ENCODE results near the gene CTNS. TPM values are rescaled to one million over a fixed set of nuclear protein-coding genes. Genes with fewer than 3 reads are reported as not detected.

Gene CTNS
- total and polyA plus RNA-seq, 5 donors from 2014 or later: 10.0 to 11.5 (median 10.3) TPM

GRCh38 chr17:3672571-3672970, 36.0 kb downstream of the CTNS start:
- no peaks in the 10 kb centered on the region for H3K36me3 Mint-ChIP-seq
- no peak overlapping the region for H3K27ac ChIP-seq (ENCODE audit: insufficient read depth, low read length, poor library complexity, severe bottlenecking)
- no peaks in the 10 kb centered on the region for H3K9me3 Mint-ChIP-seq
- no peaks in the 10 kb centered on the region for H3K27me3 Mint-ChIP-seq
- peaks cover 5 to 35% (median 20%) of the 10 kb centered on the region in 4 donors for H3K4me1 Mint-ChIP-seq
- H3K27ac Mint-ChIP-seq: no peak overlapping the region
- no peaks in the 10 kb centered on the region for H3K9me3 ChIP-seq (ENCODE audit: control insufficient read depth in 2 of 2, low read length in 2 of 2)
- peak overlapping the region in 2 of 4 donors; percentile 57 to 63 for H3K4me3 Mint-ChIP-seq
- no peak overlapping the region for H3K4me3 ChIP-seq (ENCODE audit: low read depth, low read length)
- peaks cover 17% of the 10 kb centered on the region for H3K4me1 ChIP-seq (ENCODE audit: control insufficient read depth, insufficient read depth, low read length, poor library complexity, severe bottlenecking)
- H3K36me3 ChIP-seq (ENCODE audit: control insufficient read depth, insufficient read depth, low read length): no peaks in the 10 kb centered on the region
- H3K27me3 ChIP-seq (ENCODE audit: control insufficient read depth, insufficient read depth, low read length): no peaks in the 10 kb centered on the region
- no peak for DNase-seq
- ATAC-seq (ENCODE audit: low read depth in 2 of 2): no peak

GRCh38 chr17:3675886-3676285, 39.3 kb downstream of the CTNS start:
- DNase-seq (no peak), ATAC-seq (ENCODE audit: low read depth in 2 of 2) (no peak)
- Mint-ChIP-seq H3K4me3 (no peak overlapping the region), H3K27ac (no peak overlapping the region), H3K27me3 (no peaks in the 10 kb centered on the region), H3K9me3 (no peaks in the 10 kb centered on the region), H3K36me3 (no peaks in the 10 kb centered on the region), H3K4me1 (peaks cover 0 to 21% (median 9%) of the 10 kb centered on the region in 4 donors)
- Histone ChIP-seq H3K4me3 (ENCODE audit: low read depth, low read length) (no peak overlapping the region), H3K9me3 (ENCODE audit: control insufficient read depth in 2 of 2, low read length in 2 of 2) (no peaks in the 10 kb centered on the region), H3K36me3 (ENCODE audit: control insufficient read depth, insufficient read depth, low read length) (peaks cover 4% of the 10 kb centered on the region), H3K27me3 (ENCODE audit: control insufficient read depth, insufficient read depth, low read length) (no peaks in the 10 kb centered on the region), H3K4me1 (ENCODE audit: control insufficient read depth, insufficient read depth, low read length, poor library complexity, severe bottlenecking) (no peaks in the 10 kb centered on the region), H3K27ac (ENCODE audit: insufficient read depth, low read length, poor library complexity, severe bottlenecking) (no peak overlapping the region)

DNA sequence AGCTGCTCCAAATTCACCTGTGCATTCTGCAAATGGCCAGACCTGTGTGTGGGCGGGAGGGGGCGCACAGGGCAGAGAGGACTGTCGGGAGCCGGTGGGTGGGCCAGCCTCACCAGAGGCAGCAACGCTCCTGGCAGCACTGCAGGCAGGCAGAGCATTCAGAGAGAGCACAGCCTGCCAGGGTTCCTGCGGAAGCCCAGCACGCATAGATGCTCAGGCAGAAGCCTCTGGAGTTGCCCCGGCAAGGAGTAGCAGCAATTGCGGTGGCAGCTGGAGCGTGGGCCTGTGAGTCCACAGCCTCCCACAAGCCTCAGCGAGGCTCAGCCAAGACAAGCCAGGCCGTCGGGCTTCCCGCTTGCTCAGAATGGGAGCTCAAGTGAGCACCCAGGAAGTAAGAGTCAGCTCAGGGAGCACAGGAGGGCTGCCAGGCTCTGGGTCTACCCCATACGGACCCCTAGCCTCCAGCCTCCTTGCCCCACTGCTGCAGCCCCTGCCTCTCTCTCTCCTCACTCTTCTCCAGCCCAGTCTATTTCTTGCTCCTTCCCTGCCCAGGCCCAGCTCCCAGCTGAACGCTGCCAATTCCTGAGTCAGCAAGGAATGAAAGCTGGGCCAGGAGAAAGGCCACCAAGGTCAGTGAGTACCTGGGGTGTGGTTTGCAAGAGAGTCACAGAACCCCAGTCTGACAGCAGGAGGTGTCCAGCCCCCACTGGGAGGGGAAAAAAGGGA, 41.7 kb downstream of the CTNS start:
- H3K27ac Mint-ChIP-seq: peak overlapping the region in 1 of 3 donors; percentile 38
- no peak overlapping the region for H3K27ac ChIP-seq (ENCODE audit: insufficient read depth, low read length, poor library complexity, severe bottlenecking)
- H3K4me3 ChIP-seq (ENCODE audit: low read depth, low read length): no peak overlapping the region
- no peak overlapping the region for H3K4me3 Mint-ChIP-seq
- no peaks in the 10 kb centered on the region for H3K4me1 ChIP-seq (ENCODE audit: control insufficient read depth, insufficient read depth, low read length, poor library complexity, severe bottlenecking)
- DNase-seq (no peak), ATAC-seq (ENCODE audit: low read depth in 2 of 2) (no peak)
- H3K36me3 Mint-ChIP-seq: no peaks in the 10 kb centered on the region
- no peaks in the 10 kb centered on the region for H3K9me3 Mint-ChIP-seq
- H3K4me1 Mint-ChIP-seq: peaks cover 0 to 21% (median 2%) of the 10 kb centered on the region in 4 donors
- H3K36me3 ChIP-seq (ENCODE audit: control insufficient read depth, insufficient read depth, low read length): peaks cover 4% of the 10 kb centered on the region
- H3K27me3 Mint-ChIP-seq: no peaks in the 10 kb centered on the region
- H3K9me3 ChIP-seq (ENCODE audit: control insufficient read depth in 2 of 2, low read length in 2 of 2): no peaks in the 10 kb centered on the region
- no peaks in the 10 kb centered on the region for H3K27me3 ChIP-seq (ENCODE audit: control insufficient read depth, insufficient read depth, low read length)

GRCh38 chr17:3678821-3679530, 42.4 kb downstream of the CTNS start:
- no peaks in the 10 kb centered on the region for H3K36me3 Mint-ChIP-seq
- no peaks in the 10 kb centered on the region for H3K9me3 ChIP-seq (ENCODE audit: control insufficient read depth in 2 of 2, low read length in 2 of 2)
- no peak overlapping the region for H3K4me3 ChIP-seq (ENCODE audit: low read depth, low read length)
- no peak overlapping the region for H3K27ac Mint-ChIP-seq
- H3K4me1 ChIP-seq (ENCODE audit: control insufficient read depth, insufficient read depth, low read length, poor library complexity, severe bottlenecking): no peaks in the 10 kb centered on the region
- H3K4me3 Mint-ChIP-seq: no peak overlapping the region
- peaks cover 0 to 22% (median 2%) of the 10 kb centered on the region in 4 donors for H3K4me1 Mint-ChIP-seq
- no peak overlapping the region for H3K27ac ChIP-seq (ENCODE audit: insufficient read depth, low read length, poor library complexity, severe bottlenecking)
- H3K27me3 Mint-ChIP-seq: no peaks in the 10 kb centered on the region
- DNase-seq (no peak), ATAC-seq (ENCODE audit: low read depth in 2 of 2) (no peak)
- no peaks in the 10 kb centered on the region for H3K9me3 Mint-ChIP-seq
- H3K27me3 ChIP-seq (ENCODE audit: control insufficient read depth, insufficient read depth, low read length): no peaks in the 10 kb centered on the region
- H3K36me3 ChIP-seq (ENCODE audit: control insufficient read depth, insufficient read depth, low read length): peaks cover 4% of the 10 kb centered on the region

DNA sequence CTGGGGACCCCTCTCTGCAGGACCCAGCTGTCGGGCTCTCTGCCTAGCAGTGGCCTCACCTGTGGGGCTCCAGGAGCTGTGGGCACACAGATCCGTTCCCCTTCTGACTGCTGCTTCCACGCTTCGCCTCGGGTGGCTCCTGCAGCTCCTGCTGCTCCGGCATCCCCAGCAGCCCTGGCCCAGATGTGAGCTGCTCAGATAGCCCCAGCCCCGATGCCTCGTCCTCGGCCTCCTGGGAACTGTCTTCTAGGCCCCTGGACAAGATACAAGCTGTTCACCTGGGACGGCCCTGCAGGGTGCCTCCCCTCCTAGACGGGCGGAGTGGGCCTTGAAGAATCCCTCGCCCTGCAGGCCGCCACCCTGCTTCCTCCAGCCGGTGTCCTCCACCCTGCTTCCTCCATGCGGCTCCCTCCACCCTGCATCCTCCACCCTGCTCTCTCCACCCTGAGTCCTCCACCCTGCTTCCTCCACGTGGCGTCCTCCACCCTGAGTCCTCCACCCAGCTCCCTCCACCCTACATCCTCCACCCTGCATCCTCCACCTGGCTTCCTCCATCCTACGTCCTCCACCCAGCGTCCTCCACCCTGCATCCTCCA, 43.1 kb downstream of the CTNS start:
- H3K4me1 ChIP-seq (ENCODE audit: control insufficient read depth, insufficient read depth, low read length, poor library complexity, severe bottlenecking): no peaks in the 10 kb centered on the region
- ATAC-seq (ENCODE audit: low read depth in 2 of 2): no peak
- no peak overlapping the region for H3K4me3 Mint-ChIP-seq
- DNase-seq: peak in 1 of 3 donors; percentile 39
- H3K9me3 Mint-ChIP-seq: no peaks in the 10 kb centered on the region
- H3K36me3 Mint-ChIP-seq: no peaks in the 10 kb centered on the region
- H3K27me3 ChIP-seq (ENCODE audit: control insufficient read depth, insufficient read depth, low read length): no peaks in the 10 kb centered on the region
- no peak overlapping the region for H3K27ac ChIP-seq (ENCODE audit: insufficient read depth, low read length, poor library complexity, severe bottlenecking)
- peak overlapping the region in 1 of 3 donors; percentile 51 for H3K27ac Mint-ChIP-seq
- H3K36me3 ChIP-seq (ENCODE audit: control insufficient read depth, insufficient read depth, low read length): peaks cover 4% of the 10 kb centered on the region
- no peaks in the 10 kb centered on the region for H3K9me3 ChIP-seq (ENCODE audit: control insufficient read depth in 2 of 2, low read length in 2 of 2)
- no peaks in the 10 kb centered on the region for H3K27me3 Mint-ChIP-seq
- H3K4me3 ChIP-seq (ENCODE audit: low read depth, low read length): no peak overlapping the region
- H3K4me1 Mint-ChIP-seq: peaks cover 0 to 22% (median 1%) of the 10 kb centered on the region in 4 donors

- Histone ChIP-seq H3K4me3 (ENCODE audit: low read depth, low read length) (no peak overlapping the region), H3K36me3 (ENCODE audit: control insufficient read depth, insufficient read depth, low read length) (peaks cover 4% of the 10 kb centered on the region), H3K27me3 (ENCODE audit: control insufficient read depth, insufficient read depth, low read length) (no peaks in the 10 kb centered on the region), H3K27ac (ENCODE audit: insufficient read depth, low read length, poor library complexity, severe bottlenecking) (no peak overlapping the region), H3K9me3 (ENCODE audit: control insufficient read depth in 2 of 2, low read length in 2 of 2) (no peaks in the 10 kb centered on the region), H3K4me1 (ENCODE audit: control insufficient read depth, insufficient read depth, low read length, poor library complexity, severe bottlenecking) (no peaks in the 10 kb centered on the region)
- Mint-ChIP-seq H3K36me3 (no peaks in the 10 kb centered on the region), H3K9me3 (no peaks in the 10 kb centered on the region), H3K27me3 (no peaks in the 10 kb centered on the region), H3K4me1 (peaks cover 0 to 22% (median 0%) of the 10 kb centered on the region in 4 donors), H3K4me3 (no peak overlapping the region), H3K27ac (no peak overlapping the region)
- ATAC-seq (ENCODE audit: low read depth in 2 of 2) (no peak), DNase-seq (no peak)
Observed at GRCh38 chr17:3681057-3681456, 44.5 kb downstream of the CTNS start.

GRCh38 chr17:3681565-3681964, 45.0 kb downstream of the CTNS start:
- Mint-ChIP-seq H3K36me3 (no peaks in the 10 kb centered on the region), H3K9me3 (no peaks in the 10 kb centered on the region), H3K27ac (peak overlapping the region in 1 of 3 donors; percentile 49), H3K4me1 (peaks cover 0 to 22% (median 0%) of the 10 kb centered on the region in 4 donors), H3K27me3 (no peaks in the 10 kb centered on the region), H3K4me3 (no peak overlapping the region)
- Histone ChIP-seq H3K27me3 (ENCODE audit: control insufficient read depth, insufficient read depth, low read length) (no peaks in the 10 kb centered on the region), H3K36me3 (ENCODE audit: control insufficient read depth, insufficient read depth, low read length) (peaks cover 4% of the 10 kb centered on the region), H3K27ac (ENCODE audit: insufficient read depth, low read length, poor library complexity, severe bottlenecking) (no peak overlapping the region), H3K4me1 (ENCODE audit: control insufficient read depth, insufficient read depth, low read length, poor library complexity, severe bottlenecking) (no peaks in the 10 kb centered on the region), H3K4me3 (ENCODE audit: low read depth, low read length) (no peak overlapping the region), H3K9me3 (ENCODE audit: control insufficient read depth in 2 of 2, low read length in 2 of 2) (no peaks in the 10 kb centered on the region)
- ATAC-seq (ENCODE audit: low read depth in 2 of 2) (no peak), DNase-seq (no peak)
